Measurements from ENCODE around the gene SNRK.

SNRK gene

DNA sequence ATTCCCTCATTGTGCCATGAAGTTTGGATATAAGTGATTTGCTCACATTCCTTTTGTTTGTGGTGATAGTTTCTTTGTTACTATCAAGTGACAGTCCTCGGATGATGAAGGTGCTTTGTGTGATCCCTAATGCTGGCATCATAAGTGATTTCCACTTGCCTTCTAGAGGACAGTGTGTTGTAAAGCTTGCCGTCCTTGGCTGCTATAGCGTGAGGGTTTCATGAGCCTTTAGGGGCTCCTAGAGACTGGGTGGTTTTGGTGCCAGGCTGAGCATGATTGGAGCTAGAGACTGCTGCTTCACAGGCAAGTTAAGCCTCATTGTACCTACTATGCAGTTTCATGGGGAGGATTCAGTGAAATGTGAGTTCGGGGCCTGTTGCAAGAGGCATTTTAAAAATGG, 12.4 kb downstream of the SNRK start:
- Histone ChIP-seq H3K4me1 (ENCODE audit: control insufficient read depth, insufficient read depth, low read length, poor library complexity, severe bottlenecking) (peaks cover 59% of the 10 kb centered on the region), H3K27me3 (replicated peaks; ENCODE audit: control insufficient read depth, insufficient read depth, low read length, poor library complexity, severe bottlenecking) (no peaks in the 10 kb centered on the region), H3K36me3 (ENCODE audit: control insufficient read depth, insufficient read depth, low read length) (peaks cover 9% of the 10 kb centered on the region), H3K4me3 (ENCODE audit: insufficient read depth, low read depth, low read length, poor library complexity, severe bottlenecking) (no peak overlapping the region), H3K9me3 (ENCODE audit: control insufficient read depth, low read length) (no peaks in the 10 kb centered on the region), H3K27ac (ENCODE audit: insufficient read depth, low read length, poor library complexity, severe bottlenecking) (peak overlapping the region; percentile 64)
- no peak for DNase-seq

DNA sequence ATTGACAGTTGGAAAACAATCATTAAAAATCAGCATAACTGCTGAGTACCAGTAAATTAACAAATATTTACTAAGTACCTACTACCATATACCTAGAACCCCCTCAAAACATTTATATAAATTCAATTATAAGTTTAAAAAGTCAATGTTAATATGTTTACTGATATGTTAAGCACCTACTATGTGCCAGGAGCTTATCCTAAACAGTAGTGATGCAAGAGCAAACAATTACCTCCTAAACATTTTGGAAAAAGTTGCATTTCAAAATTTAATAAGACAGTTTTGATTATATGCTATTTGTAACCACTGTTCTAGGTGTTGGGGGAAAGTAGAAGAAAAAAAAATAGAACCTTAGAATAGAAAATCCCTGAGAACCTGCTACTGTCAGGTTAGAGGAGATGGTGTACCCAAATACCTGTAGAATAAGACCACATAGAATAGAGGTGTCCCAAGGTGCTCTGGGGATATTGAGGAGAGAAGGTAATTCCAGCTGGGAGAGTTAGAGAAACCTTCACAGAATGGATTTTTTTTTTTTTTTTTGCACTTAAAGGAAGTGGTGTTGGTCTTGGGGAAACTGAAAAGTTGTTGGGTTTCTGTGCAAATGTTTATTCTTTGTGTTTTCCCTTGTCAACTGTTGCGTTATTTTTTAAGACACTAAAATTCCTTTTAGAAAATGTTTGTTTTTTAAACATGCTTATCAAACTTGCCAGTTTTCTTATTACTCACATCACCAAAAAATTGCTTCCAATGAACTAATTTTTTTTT, 16.0 kb downstream of the SNRK start:
- no peak for DNase-seq
- no peaks in the 10 kb centered on the region for H3K9me3 ChIP-seq (ENCODE audit: control insufficient read depth, low read length)
- peaks cover 33% of the 10 kb centered on the region for H3K4me1 ChIP-seq (ENCODE audit: control insufficient read depth, insufficient read depth, low read length, poor library complexity, severe bottlenecking)
- no peaks in the 10 kb centered on the region for H3K27me3 ChIP-seq (replicated peaks; ENCODE audit: control insufficient read depth, insufficient read depth, low read length, poor library complexity, severe bottlenecking)
- no peak overlapping the region for H3K27ac ChIP-seq (ENCODE audit: insufficient read depth, low read length, poor library complexity, severe bottlenecking)
- H3K36me3 ChIP-seq (ENCODE audit: control insufficient read depth, insufficient read depth, low read length) = peaks cover 20% of the 10 kb centered on the region
- H3K4me3 ChIP-seq (ENCODE audit: insufficient read depth, low read depth, low read length, poor library complexity, severe bottlenecking) = no peak overlapping the region

DNA sequence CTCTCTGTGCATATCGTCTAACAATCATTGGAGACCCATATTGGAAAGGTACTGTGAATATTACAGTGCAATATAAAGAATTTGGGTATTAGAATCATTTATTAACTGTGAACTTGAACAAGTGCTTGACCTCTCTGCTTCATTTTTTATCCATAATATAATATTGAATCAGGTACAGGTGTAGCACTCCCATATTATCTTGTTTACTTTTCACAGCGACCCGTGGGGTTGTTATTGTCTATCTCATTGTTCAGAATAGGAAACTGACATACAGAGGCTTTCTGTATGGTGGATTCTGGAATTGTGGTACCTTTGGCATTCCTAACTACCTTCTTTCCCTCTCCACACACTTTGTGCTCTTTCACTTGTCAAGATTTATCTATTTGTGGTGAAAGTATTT, 17.8 kb downstream of the SNRK start:
- Histone ChIP-seq H3K9me3 (ENCODE audit: control insufficient read depth, low read length) (no peaks in the 10 kb centered on the region), H3K36me3 (ENCODE audit: control insufficient read depth, insufficient read depth, low read length) (peaks cover 32% of the 10 kb centered on the region), H3K27ac (ENCODE audit: insufficient read depth, low read length, poor library complexity, severe bottlenecking) (no peak overlapping the region), H3K27me3 (replicated peaks; ENCODE audit: control insufficient read depth, insufficient read depth, low read length, poor library complexity, severe bottlenecking) (no peaks in the 10 kb centered on the region), H3K4me3 (ENCODE audit: insufficient read depth, low read depth, low read length, poor library complexity, severe bottlenecking) (no peak overlapping the region), H3K4me1 (ENCODE audit: control insufficient read depth, insufficient read depth, low read length, poor library complexity, severe bottlenecking) (peaks cover 20% of the 10 kb centered on the region)
- no peak for DNase-seq

DNA sequence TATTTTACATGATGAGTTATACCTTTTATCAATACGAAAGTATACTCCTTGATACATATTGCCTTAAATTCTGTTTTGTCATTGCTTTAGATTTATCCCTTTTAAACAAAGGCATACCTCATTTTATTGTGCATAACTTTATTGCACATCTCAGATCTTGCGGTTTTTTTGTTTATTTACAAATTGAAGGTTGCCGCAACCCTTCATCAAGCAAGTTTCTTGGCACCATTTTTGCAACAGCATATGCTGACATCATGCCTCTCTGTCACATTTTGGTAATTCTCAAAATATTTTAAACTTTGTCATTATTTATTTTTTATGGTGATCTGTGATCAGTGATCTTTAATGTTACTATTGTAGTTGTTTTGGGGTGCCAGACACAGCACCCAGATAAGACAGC, 20.9 kb downstream of the SNRK start:
- H3K4me1 ChIP-seq (ENCODE audit: control insufficient read depth, insufficient read depth, low read length, poor library complexity, severe bottlenecking) = peaks cover 7% of the 10 kb centered on the region
- H3K27me3 ChIP-seq (replicated peaks; ENCODE audit: control insufficient read depth, insufficient read depth, low read length, poor library complexity, severe bottlenecking) = no peaks in the 10 kb centered on the region
- H3K36me3 ChIP-seq (ENCODE audit: control insufficient read depth, insufficient read depth, low read length) = peaks cover 34% of the 10 kb centered on the region
- DNase-seq = no peak
- no peak overlapping the region for H3K27ac ChIP-seq (ENCODE audit: insufficient read depth, low read length, poor library complexity, severe bottlenecking)
- H3K4me3 ChIP-seq (ENCODE audit: insufficient read depth, low read depth, low read length, poor library complexity, severe bottlenecking) = peak overlapping the region; percentile 7
- no peaks in the 10 kb centered on the region for H3K9me3 ChIP-seq (ENCODE audit: control insufficient read depth, low read length)

DNA sequence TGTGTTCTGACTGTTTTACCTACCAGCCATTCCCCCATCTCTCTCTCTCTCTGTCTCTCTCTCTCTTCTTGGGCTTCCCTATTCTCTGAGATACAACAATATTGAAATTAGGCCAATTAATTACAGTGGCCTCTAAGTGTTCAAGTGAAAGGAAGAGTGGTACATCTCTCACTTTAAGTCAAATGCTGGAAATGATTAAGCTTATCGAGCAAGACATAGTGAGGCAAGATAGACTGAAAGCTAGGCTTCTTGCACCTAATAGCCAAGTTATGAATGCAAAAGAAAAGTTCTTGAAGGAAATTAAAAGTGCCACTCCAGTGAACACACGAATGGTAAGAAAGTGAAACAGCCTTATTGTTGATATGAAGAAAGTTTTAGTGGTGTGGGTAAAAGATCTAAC, 21.3 kb downstream of the SNRK start:
- peaks cover 35% of the 10 kb centered on the region for H3K36me3 ChIP-seq (ENCODE audit: control insufficient read depth, insufficient read depth, low read length)
- DNase-seq = no peak
- peak overlapping the region; percentile 7 for H3K4me3 ChIP-seq (ENCODE audit: insufficient read depth, low read depth, low read length, poor library complexity, severe bottlenecking)
- no peaks in the 10 kb centered on the region for H3K27me3 ChIP-seq (replicated peaks; ENCODE audit: control insufficient read depth, insufficient read depth, low read length, poor library complexity, severe bottlenecking)
- H3K9me3 ChIP-seq (ENCODE audit: control insufficient read depth, low read length) = no peaks in the 10 kb centered on the region
- H3K27ac ChIP-seq (ENCODE audit: insufficient read depth, low read length, poor library complexity, severe bottlenecking) = no peak overlapping the region
- H3K4me1 ChIP-seq (ENCODE audit: control insufficient read depth, insufficient read depth, low read length, poor library complexity, severe bottlenecking) = peaks cover 4% of the 10 kb centered on the region

DNA sequence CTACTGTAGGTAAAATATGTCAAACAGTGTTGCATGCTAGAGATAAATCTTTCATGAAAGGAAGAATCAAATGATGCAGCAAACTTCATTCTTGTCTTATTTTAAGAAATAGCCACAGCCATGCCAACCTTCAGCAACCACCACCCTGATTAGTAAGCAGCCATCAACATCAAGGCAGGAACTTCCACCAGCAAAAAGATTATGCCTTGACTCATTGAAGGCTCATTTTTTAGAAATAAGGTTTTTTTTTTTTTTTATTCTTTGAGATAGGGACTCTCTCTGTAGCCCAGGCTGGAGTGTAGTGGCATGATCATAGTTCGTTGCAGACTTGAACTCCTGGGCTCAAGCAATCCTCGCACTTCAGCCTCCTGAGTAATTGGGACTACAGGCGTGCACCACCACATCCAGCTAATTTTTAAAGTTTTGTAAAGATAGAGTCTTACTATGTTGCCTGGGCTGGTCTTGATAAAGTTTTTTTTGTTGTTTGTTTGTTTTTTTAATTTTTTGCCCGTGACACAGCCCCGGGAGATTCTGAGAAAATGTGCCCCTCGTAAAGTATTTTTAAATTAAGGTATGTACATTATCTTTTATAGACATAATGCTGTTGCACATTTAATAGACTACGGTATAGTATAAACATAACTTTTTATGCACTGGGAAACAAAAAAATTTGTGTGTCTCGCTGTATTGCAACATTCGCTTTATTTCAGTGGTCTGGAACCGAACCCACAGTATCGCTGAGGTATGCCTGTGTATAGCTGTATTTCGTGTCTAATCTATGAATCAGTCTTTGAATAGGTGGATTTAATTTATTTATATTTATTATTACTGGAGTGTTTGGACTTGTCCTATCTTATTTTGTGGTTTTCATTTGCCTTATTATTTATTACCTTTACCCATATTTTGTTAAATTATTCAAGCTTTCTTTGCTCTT, 23.3 kb downstream of the SNRK start:
- no peak for DNase-seq
- no peak overlapping the region for H3K4me3 ChIP-seq (ENCODE audit: insufficient read depth, low read depth, low read length, poor library complexity, severe bottlenecking)
- no peak overlapping the region for H3K27ac ChIP-seq (ENCODE audit: insufficient read depth, low read length, poor library complexity, severe bottlenecking)
- H3K27me3 ChIP-seq (replicated peaks; ENCODE audit: control insufficient read depth, insufficient read depth, low read length, poor library complexity, severe bottlenecking) = no peaks in the 10 kb centered on the region
- H3K36me3 ChIP-seq (ENCODE audit: control insufficient read depth, insufficient read depth, low read length) = peaks cover 25% of the 10 kb centered on the region
- no peaks in the 10 kb centered on the region for H3K4me1 ChIP-seq (ENCODE audit: control insufficient read depth, insufficient read depth, low read length, poor library complexity, severe bottlenecking)
- H3K9me3 ChIP-seq (ENCODE audit: control insufficient read depth, low read length) = no peaks in the 10 kb centered on the region

DNA sequence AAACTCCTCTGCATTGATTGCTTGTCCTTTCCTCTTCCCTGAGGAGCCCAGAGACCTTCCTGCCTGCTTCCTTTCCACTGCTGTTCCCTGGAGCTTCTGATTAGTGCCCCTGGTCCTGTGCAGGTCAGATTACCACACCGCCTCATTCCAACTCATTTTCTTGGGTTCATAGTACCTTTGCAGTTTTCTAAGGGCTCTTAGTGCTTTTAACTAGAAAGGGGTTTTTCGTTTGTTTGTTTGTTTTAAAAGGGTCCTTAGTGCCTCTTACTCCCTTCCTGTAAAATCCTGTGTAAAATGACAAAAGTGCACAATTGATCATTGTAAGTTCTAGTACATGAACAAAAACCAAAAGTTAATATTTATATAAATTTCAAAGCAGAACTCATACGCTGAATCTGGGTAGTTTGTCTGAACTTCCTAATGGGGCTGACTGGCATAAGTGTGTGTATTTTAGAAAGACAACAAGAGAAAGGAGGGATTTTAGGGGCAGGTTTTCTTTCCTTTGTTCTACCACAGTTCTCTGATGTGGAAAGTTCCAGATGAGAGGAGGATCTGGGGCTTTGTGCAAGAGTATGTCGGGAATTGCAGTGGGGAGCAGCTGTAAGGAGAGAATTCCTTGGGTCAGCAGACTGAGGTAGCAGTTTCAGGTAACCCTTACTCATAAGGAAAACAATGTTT, 30.6 kb downstream of the SNRK start:
- H3K4me3 ChIP-seq (ENCODE audit: insufficient read depth, low read depth, low read length, poor library complexity, severe bottlenecking) = no peak overlapping the region
- no peaks in the 10 kb centered on the region for H3K27me3 ChIP-seq (replicated peaks; ENCODE audit: control insufficient read depth, insufficient read depth, low read length, poor library complexity, severe bottlenecking)
- peaks cover 12% of the 10 kb centered on the region for H3K36me3 ChIP-seq (ENCODE audit: control insufficient read depth, insufficient read depth, low read length)
- no peak overlapping the region for H3K27ac ChIP-seq (ENCODE audit: insufficient read depth, low read length, poor library complexity, severe bottlenecking)
- DNase-seq = no peak
- peaks cover 13% of the 10 kb centered on the region for H3K4me1 ChIP-seq (ENCODE audit: control insufficient read depth, insufficient read depth, low read length, poor library complexity, severe bottlenecking)
- no peaks in the 10 kb centered on the region for H3K9me3 ChIP-seq (ENCODE audit: control insufficient read depth, low read length)

DNA sequence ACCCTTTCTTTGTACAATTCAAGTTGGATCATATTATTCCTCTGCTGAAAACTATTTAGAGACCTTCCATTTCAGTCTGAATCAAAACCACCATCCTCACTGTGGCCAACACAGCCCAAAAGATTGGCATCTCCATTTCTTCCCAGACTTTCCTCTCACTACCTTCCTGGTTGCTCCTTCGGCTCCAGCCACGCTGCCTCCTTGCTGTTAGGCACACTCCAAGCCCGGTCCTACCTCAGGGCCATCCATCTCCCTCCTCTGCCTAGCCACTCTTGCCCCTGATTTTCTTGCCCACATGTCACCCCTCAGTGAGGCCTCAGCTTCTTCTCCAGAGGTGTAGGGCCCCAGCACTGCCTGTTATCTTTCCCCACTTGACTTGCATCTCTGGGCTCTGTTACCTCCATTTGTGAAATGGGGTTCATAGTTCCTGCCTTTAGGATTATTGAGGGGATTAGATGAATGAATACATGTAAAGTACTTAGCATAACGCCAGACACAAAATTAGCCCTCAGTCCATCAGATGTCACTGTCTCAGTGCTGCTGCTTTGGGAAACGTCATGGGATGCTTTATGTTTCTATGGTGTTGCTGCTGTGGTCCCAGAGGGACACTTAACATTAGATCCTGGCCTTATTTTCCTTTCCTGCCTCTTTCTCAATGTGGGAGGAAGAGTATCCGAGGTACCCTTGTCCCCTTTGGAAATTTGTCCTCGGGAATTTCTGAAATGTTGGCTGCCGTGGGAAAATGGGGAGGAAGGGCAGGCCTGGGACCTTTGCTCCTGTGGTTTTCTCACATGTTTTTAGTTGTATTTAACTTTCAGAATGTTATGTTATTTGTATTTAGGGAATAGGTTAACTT, 31.3 kb downstream of the SNRK start:
- peaks cover 11% of the 10 kb centered on the region for H3K36me3 ChIP-seq (ENCODE audit: control insufficient read depth, insufficient read depth, low read length)
- DNase-seq = no peak
- no peaks in the 10 kb centered on the region for H3K27me3 ChIP-seq (replicated peaks; ENCODE audit: control insufficient read depth, insufficient read depth, low read length, poor library complexity, severe bottlenecking)
- no peaks in the 10 kb centered on the region for H3K9me3 ChIP-seq (ENCODE audit: control insufficient read depth, low read length)
- peaks cover 13% of the 10 kb centered on the region for H3K4me1 ChIP-seq (ENCODE audit: control insufficient read depth, insufficient read depth, low read length, poor library complexity, severe bottlenecking)
- no peak overlapping the region for H3K4me3 ChIP-seq (ENCODE audit: insufficient read depth, low read depth, low read length, poor library complexity, severe bottlenecking)
- H3K27ac ChIP-seq (ENCODE audit: insufficient read depth, low read length, poor library complexity, severe bottlenecking) = no peak overlapping the region

DNA sequence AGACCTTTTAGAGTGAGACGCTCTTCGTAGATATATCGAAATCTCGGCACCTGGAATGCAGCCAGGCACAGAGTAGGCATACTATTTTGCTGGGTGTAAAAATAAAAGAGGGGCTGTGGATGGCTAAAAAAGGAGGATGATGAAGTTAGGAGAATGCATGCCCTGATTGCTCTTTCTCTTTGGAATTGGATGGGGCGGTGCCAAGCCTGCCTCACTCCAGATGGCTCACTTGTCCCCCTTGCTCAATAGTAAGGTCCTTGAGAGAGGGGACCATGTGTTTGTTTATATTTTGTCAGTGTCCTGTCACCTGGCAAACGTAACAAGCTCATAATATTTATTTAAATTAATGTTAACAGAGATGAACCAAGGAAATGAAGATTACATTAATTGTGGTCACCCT, 33.0 kb downstream of the SNRK start:
- Histone ChIP-seq H3K27ac (ENCODE audit: insufficient read depth, low read length, poor library complexity, severe bottlenecking) (no peak overlapping the region), H3K27me3 (replicated peaks; ENCODE audit: control insufficient read depth, insufficient read depth, low read length, poor library complexity, severe bottlenecking) (no peaks in the 10 kb centered on the region), H3K36me3 (ENCODE audit: control insufficient read depth, insufficient read depth, low read length) (peaks cover 3% of the 10 kb centered on the region), H3K9me3 (ENCODE audit: control insufficient read depth, low read length) (no peaks in the 10 kb centered on the region), H3K4me1 (ENCODE audit: control insufficient read depth, insufficient read depth, low read length, poor library complexity, severe bottlenecking) (peaks cover 13% of the 10 kb centered on the region), H3K4me3 (ENCODE audit: insufficient read depth, low read depth, low read length, poor library complexity, severe bottlenecking) (no peak overlapping the region)
- DNase-seq = no peak
